Liver (tissue), 9 donors: ENCODE data around the gene AKR1B15. TPM values are rescaled to one million over a fixed set of nuclear protein-coding genes. Genes with fewer than 3 reads are reported as not detected.

Experiments
- DNase-seq: peaks from one replicate; pipeline ENCODE4 v3.0.0-alpha.2; 2017; ENCODE audit warnings: low spot score
- H3K27ac ChIP-seq, 2 donors: one replicate each; pipeline ENCODE4 v1.7.0; 2013; ENCODE audit warnings: inconsistent platforms in 2 of 2, low read length in 2 of 2, control low read depth in 1 of 2, low read depth in 1 of 2, mild to moderate bottlenecking in 1 of 2
- H3K27me3 ChIP-seq, 4 donors: one replicate each; pipeline versions ENCODE4 v1.6.1 to v1.7.0; 2013; ENCODE audit warnings: low read length in 3 of 4, inconsistent platforms in 1 of 4, mild to moderate bottlenecking in 1 of 4, moderate library complexity in 1 of 4; ENCODE audit not compliant: control insufficient read depth in 4 of 4, insufficient read depth in 4 of 4
- H3K36me3 ChIP-seq, 4 donors: one replicate each; pipeline versions ENCODE4 v1.6.1 to v1.7.0; 2013; ENCODE audit warnings: low read length in 3 of 4, mild to moderate bottlenecking in 3 of 4, low read depth in 1 of 4, moderate library complexity in 1 of 4; ENCODE audit not compliant: control insufficient read depth in 4 of 4, insufficient read depth in 3 of 4
- H3K4me1 ChIP-seq, 4 donors: one replicate each; pipeline versions ENCODE4 v1.6.1 to v1.7.0; 2013; ENCODE audit warnings: low read length in 3 of 4, mild to moderate bottlenecking in 3 of 4, moderate library complexity in 1 of 4; ENCODE audit not compliant: control insufficient read depth in 4 of 4, insufficient read depth in 4 of 4
- H3K4me3 ChIP-seq, 3 donors: one replicate each; pipeline versions ENCODE4 v1.6.1 to v1.7.0; 2013; ENCODE audit warnings: low read length in 3 of 3, control low read depth in 1 of 3, low read depth in 1 of 3, mild to moderate bottlenecking in 1 of 3
- H3K9ac ChIP-seq, 2 donors: one replicate each; pipeline ENCODE4 v1.7.0; 2013; ENCODE audit warnings: low read length in 2 of 2, mild to moderate bottlenecking in 2 of 2, moderate library complexity in 2 of 2, control low read depth in 1 of 2, low read depth in 1 of 2
- H3K9me3 ChIP-seq, 4 donors: one replicate each; pipeline versions ENCODE4 v1.6.1 to v1.7.0; 2013; ENCODE audit warnings: low read length in 3 of 4; ENCODE audit not compliant: control insufficient read depth in 4 of 4
- EGR1 ChIP-seq, 2 donors: IDR thresholded peaks; 2 replicates each; pipeline ENCODE4 v1.6.1; 2016 to 2018; ENCODE audit warnings: antibody characterized with exemption in 2 of 2, low read depth in 2 of 2
- FOXA1 ChIP-seq: IDR thresholded peaks from 2 replicates; pipeline ENCODE4 v1.6.1; 2016; ENCODE audit warnings: antibody characterized with exemption
- GABPA ChIP-seq, 2 donors: IDR thresholded peaks in 1 of 2; conservative IDR thresholded peaks in 1 of 2; 2 replicates each; pipeline ENCODE4 v1.6.1; 2016; ENCODE audit warnings: antibody characterized with exemption in 2 of 2, mild to moderate bottlenecking in 1 of 2, moderate library complexity in 1 of 2
- HNF4G ChIP-seq: IDR thresholded peaks from 2 replicates; pipeline ENCODE4 v1.6.1; 2016; ENCODE audit warnings: antibody characterized with exemption
- JUND ChIP-seq, 2 donors: IDR thresholded peaks; 2 replicates each; pipeline ENCODE4 v1.6.1; 2016; ENCODE audit warnings: antibody characterized with exemption in 2 of 2
- REST ChIP-seq: IDR thresholded peaks from 2 replicates; pipeline ENCODE4 v1.6.1; 2016; ENCODE audit warnings: antibody characterized with exemption, mild to moderate bottlenecking
- RXRA ChIP-seq, 2 donors: IDR thresholded peaks; 2 replicates each; pipeline ENCODE4 v1.6.1; 2017 to 2018; ENCODE audit warnings: antibody characterized with exemption in 2 of 2, mild to moderate bottlenecking in 1 of 2
- ZBTB33 ChIP-seq: IDR thresholded peaks from 2 replicates; pipeline ENCODE4 v1.6.1; 2016; ENCODE audit warnings: antibody characterized with exemption
- WGBS: extraction: QIAGEN DNeasy Blood & Tissue Kit; methylation state at CpG from one replicate; pipeline ENCODE4 v1.1.7; 2013; 5-methylcytosine and 5-hydroxymethylcytosine counted together
- polyA plus RNA-seq, 2 donors: library from polyadenylated mRNA; stranded (reverse) in 1 of 2; unstranded in 1 of 2; fragments of 200-250 nt in 1 of 2; fragments of >200 nt in 1 of 2; fragmentation: Nextera tagmentation in 1 of 2; extraction: Ambion mirVana in 1 of 2; gene quantifications; one replicate each; pipeline versions ENCODE4 v1.2.1 to v1.2.3, GENCODE V29; 2013 to 2015
- total RNA-seq, 2 donors: library from RNA; depleted of rRNA; stranded (reverse); fragments of >200 nt; gene quantifications; one replicate each; pipeline ENCODE4 v1.2.3, GENCODE V29; 2014
- donor health status: healthy.
- donor health status: healthy.
- donor health status: healthy.
- donor health status: healthy.
- donor health status: healthy.

Gene AKR1B15
- total and polyA plus RNA-seq, 4 donors = 0.12 TPM; not detected in 3

- no peaks in the 10 kb centered on the region for H3K27me3 ChIP-seq
- no peak overlapping the region for H3K9ac ChIP-seq
- no peak overlapping the region for H3K4me3 ChIP-seq
- no peaks in the 10 kb centered on the region for H3K9me3 ChIP-seq
- TF ChIP-seq EGR1 (IDR thresholded peaks at IDR 0.05; ENCODE audit: low read depth in 2 of 2) (no peak), JUND (IDR thresholded peaks at IDR 0.05) (no peak), FOXA1 (no peak), RXRA (IDR thresholded peaks at IDR 0.05) (no peak), GABPA (IDR thresholded peaks at IDR 0.05 in 1 of 2, conservative IDR thresholded peaks at IDR 0.05 in 1 of 2) (no peak), REST (no peak), HNF4G (no peak)
- DNase-seq = no peak
- H3K4me1 ChIP-seq = peaks cover 0 to 3% (median 1%) of the 10 kb centered on the region in 4 donors
- H3K36me3 ChIP-seq = no peaks in the 10 kb centered on the region
- 76% methylated on average over 7 of the region's 7 CpGs for WGBS
- H3K27ac ChIP-seq = no peak overlapping the region
Observed at GRCh38 chr7:134552105-134552504, 3.2 kb downstream of the AKR1B15 start.

- DNase-seq = no peak
Observed at GRCh38 chr7:134553976-134554375, 5.1 kb downstream of the AKR1B15 start.

GRCh38 chr7:134554417-134554966 lies 5.6 kb downstream of the AKR1B15 start:
- DNase-seq = no peak
- WGBS = 84% methylated on average over 7 of the region's 7 CpGs
- no peaks in the 10 kb centered on the region for H3K4me1 ChIP-seq
- no peak overlapping the region for H3K27ac ChIP-seq
- no peaks in the 10 kb centered on the region for H3K27me3 ChIP-seq
- no peaks in the 10 kb centered on the region for H3K36me3 ChIP-seq
- no peaks in the 10 kb centered on the region for H3K9me3 ChIP-seq
- H3K9ac ChIP-seq = no peak overlapping the region
- H3K4me3 ChIP-seq = no peak overlapping the region
- TF ChIP-seq ZBTB33 = no peak

More at GRCh38 chr7:134553976-134554375, 5.1 kb downstream of the AKR1B15 start:
- Histone ChIP-seq H3K27me3 (no peaks in the 10 kb centered on the region), H3K9me3 (no peaks in the 10 kb centered on the region), H3K4me1 (no peaks in the 10 kb centered on the region), H3K27ac (no peak overlapping the region), H3K36me3 (no peaks in the 10 kb centered on the region), H3K4me3 (no peak overlapping the region), H3K9ac (no peak overlapping the region)
- TF ChIP-seq GABPA (IDR thresholded peaks at IDR 0.05 in 1 of 2, conservative IDR thresholded peaks at IDR 0.05 in 1 of 2) (no peak), RXRA (IDR thresholded peaks at IDR 0.05) (no peak)
- WGBS = 80% methylated on average over 4 of the region's 4 CpGs
